Transverse colon (tissue), 4 donors: ENCODE data around the gene SGCA.

Experiments
- CTCF ChIP-seq, 5 experiments: fragments of 200-600 bp in 3 of 5; fragments of 450-650 bp in 2 of 5; sonication (generic) in 3 of 5; IDR thresholded peaks; 1 replicate in 2 of 5; 2 replicates in 3 of 5; pipeline ENCODE4 v1.5.1; 2016 to 2017; ENCODE audit warnings: antibody characterized with exemption in 5 of 5, inconsistent platforms in 3 of 5, mild to moderate bottlenecking in 2 of 5, moderate library complexity in 1 of 5
- POLR2AphosphoS5 ChIP-seq, 3 donors: sonication (generic); formaldehyde crosslinking; IDR thresholded peaks; one replicate each; pipeline ENCODE4 v1.6.1; 2016; ENCODE audit warnings: antibody characterized with exemption in 3 of 3

DNA sequence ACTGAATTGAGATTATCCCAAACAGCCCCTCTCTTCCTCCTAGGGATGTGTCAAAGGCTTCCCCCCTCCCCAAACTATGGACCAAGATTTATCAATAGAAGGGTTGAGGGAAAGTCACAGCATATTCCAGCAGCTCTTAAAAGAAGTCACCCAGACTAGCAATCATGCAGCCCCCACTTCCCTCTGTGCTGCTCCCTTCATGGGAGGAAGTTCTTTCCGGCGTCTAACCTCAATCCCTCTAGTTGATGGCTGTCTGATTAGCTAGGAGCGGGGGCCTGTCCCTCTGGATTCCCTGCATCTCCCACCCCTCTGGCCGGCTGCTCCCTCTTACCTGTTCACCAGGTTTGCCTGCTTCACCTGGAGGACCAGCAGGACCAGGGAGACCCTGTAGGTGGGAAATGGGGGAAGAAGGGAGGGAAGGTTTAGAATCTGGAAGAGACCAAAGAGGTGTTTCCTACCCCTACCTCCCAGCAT is 26.4 kb downstream of the SGCA start:
- TF ChIP-seq CTCF (IDR thresholded peaks at IDR 0.05) (no peak), POLR2AphosphoS5 (IDR thresholded peaks at IDR 0.05) (no peak)
